Progenitor cell of endocrine pancreas (in vitro differentiated cells): ENCODE data around the gene KDELR1. TPM values are rescaled to one million over a fixed set of nuclear protein-coding genes. Genes with fewer than 3 reads are reported as not detected.

Experiments used
- DNase-seq: peaks from one replicate; pipeline ENCODE4 v3.0.0; 2021; ENCODE audit warnings: low spot score; ENCODE audit not compliant: unreplicated experiment
- H3K27ac Mint-ChIP-seq: 2 replicates; pipeline ENCODE4 v1.8.0; 2021; ENCODE audit warnings: mild to moderate bottlenecking, moderate library complexity, mixed read lengths
- H3K27me3 Mint-ChIP-seq: 2 replicates; pipeline ENCODE4 v1.8.0; 2021; ENCODE audit warnings: mixed read lengths
- H3K36me3 Mint-ChIP-seq: 2 replicates; pipeline ENCODE4 v1.8.0; 2022; ENCODE audit warnings: mixed read lengths; ENCODE audit not compliant: insufficient read depth
- H3K4me1 Mint-ChIP-seq: 2 replicates; pipeline ENCODE4 v1.8.0; 2021; ENCODE audit warnings: low read depth, mixed read lengths
- H3K4me3 Mint-ChIP-seq: 2 replicates; pipeline ENCODE4 v1.8.0; 2021; ENCODE audit warnings: low read depth, mild to moderate bottlenecking, moderate library complexity, mixed read lengths
- H3K9me3 Mint-ChIP-seq: 2 replicates; pipeline ENCODE4 v1.8.0; 2021; ENCODE audit warnings: low read depth, mixed read lengths
- total RNA-seq: library from RNA; stranded (reverse); gene quantifications from 2 replicates; pipeline ENCODE4 v1.2.1, GENCODE V29; 2021
- TF ChIP-seq, protein P1 (sequence below): fragments of 200-600 bp; sonication (generic); IDR thresholded peaks from one replicate; pipeline ENCODE4 v1.5.0; 2021; ENCODE audit warnings: antibody characterized with exemption, mild to moderate bottlenecking; ENCODE audit not compliant: unreplicated experiment

Gene KDELR1
- total RNA-seq, 1 donor from 2014 or later, result 213 TPM

- no peak for DNase-seq
- H3K4me1 Mint-ChIP-seq, result peaks cover 5% of the 10 kb centered on the region
- no peak overlapping the region for H3K27ac Mint-ChIP-seq
- TF ChIP-seq, protein P1, sequence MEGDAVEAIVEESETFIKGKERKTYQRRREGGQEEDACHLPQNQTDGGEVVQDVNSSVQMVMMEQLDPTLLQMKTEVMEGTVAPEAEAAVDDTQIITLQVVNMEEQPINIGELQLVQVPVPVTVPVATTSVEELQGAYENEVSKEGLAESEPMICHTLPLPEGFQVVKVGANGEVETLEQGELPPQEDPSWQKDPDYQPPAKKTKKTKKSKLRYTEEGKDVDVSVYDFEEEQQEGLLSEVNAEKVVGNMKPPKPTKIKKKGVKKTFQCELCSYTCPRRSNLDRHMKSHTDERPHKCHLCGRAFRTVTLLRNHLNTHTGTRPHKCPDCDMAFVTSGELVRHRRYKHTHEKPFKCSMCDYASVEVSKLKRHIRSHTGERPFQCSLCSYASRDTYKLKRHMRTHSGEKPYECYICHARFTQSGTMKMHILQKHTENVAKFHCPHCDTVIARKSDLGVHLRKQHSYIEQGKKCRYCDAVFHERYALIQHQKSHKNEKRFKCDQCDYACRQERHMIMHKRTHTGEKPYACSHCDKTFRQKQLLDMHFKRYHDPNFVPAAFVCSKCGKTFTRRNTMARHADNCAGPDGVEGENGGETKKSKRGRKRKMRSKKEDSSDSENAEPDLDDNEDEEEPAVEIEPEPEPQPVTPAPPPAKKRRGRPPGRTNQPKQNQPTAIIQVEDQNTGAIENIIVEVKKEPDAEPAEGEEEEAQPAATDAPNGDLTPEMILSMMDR, result no peak
- peaks cover 2% of the 10 kb centered on the region for H3K9me3 Mint-ChIP-seq
- no peaks in the 10 kb centered on the region for H3K36me3 Mint-ChIP-seq
- no peak overlapping the region for H3K4me3 Mint-ChIP-seq
- peaks cover 58% of the 10 kb centered on the region for H3K27me3 Mint-ChIP-seq
Observed at GRCh38 chr19:48396824-48397176, 5.4 kb upstream of the KDELR1 start.

- H3K27me3 Mint-ChIP-seq, result peaks cover 60% of the 10 kb centered on the region
- H3K27ac Mint-ChIP-seq, result no peak overlapping the region
- no peak for DNase-seq
- peaks cover 2% of the 10 kb centered on the region for H3K9me3 Mint-ChIP-seq
- peaks cover 7% of the 10 kb centered on the region for H3K4me1 Mint-ChIP-seq
- no peak overlapping the region for H3K4me3 Mint-ChIP-seq
- no peaks in the 10 kb centered on the region for H3K36me3 Mint-ChIP-seq
- TF ChIP-seq, protein P1, result no peak
Observed at GRCh38 chr19:48396016-48396823, 4.9 kb upstream of the KDELR1 start.

- no peak for DNase-seq
- Mint-ChIP-seq H3K9me3 (peaks cover 2% of the 10 kb centered on the region), H3K27ac (no peak overlapping the region), H3K27me3 (peaks cover 60% of the 10 kb centered on the region), H3K4me3 (no peak overlapping the region), H3K36me3 (no peaks in the 10 kb centered on the region), H3K4me1 (peaks cover 7% of the 10 kb centered on the region)
- TF ChIP-seq, protein P1, result no peak
Observed at GRCh38 chr19:48395499-48395898, 4.1 kb upstream of the KDELR1 start.

- no peak overlapping the region for H3K27ac Mint-ChIP-seq
- H3K9me3 Mint-ChIP-seq, result peaks cover 2% of the 10 kb centered on the region
- no peak for DNase-seq
- H3K36me3 Mint-ChIP-seq, result no peaks in the 10 kb centered on the region
- peaks cover 8% of the 10 kb centered on the region for H3K4me1 Mint-ChIP-seq
- TF ChIP-seq, protein P1, result no peak
- peaks cover 60% of the 10 kb centered on the region for H3K27me3 Mint-ChIP-seq
- no peak overlapping the region for H3K4me3 Mint-ChIP-seq
Observed at GRCh38 chr19:48395170-48395455, 3.8 kb upstream of the KDELR1 start.

DNA sequence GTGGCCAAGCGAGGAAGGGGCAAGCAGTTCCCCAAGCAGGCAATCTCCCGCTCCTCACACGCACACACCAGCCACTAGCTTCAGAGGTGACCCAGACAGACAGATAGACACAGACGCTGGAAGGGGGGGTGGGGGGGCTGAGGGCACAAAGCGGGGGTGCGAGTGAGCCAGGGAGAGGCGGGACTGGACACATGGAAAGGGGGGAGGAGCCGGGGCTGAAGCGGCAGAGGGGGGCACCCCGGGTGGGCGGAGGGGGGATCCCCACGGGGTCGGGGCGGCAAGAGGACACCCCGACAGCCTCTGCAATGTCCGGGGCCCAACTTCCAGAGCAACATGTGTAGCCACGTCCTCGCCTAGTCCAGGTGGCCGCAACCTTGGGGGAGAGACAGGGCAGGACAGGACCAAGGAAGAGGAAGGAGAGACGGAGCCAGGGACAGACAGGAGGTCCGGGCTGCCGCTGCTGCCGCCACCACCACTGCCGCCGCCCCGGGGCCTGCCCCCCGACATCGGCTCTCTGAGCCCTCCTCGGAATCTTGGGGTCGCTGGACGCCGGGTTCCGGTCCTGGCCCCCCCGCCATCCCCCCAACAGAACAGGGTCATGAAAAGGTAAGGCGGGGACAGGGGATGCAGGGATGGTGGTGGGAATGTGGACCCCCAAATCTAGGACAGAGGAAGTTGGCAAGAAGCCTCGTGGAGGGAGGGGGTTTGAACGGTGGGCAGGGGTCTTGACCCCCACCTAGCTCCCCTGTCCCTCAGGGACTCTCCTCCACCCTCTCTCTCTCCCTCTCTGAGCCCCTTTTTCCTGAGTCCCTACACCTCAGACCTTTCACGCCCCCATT is 3.2 kb upstream of the KDELR1 start:
- Mint-ChIP-seq H3K4me1 (peaks cover 8% of the 10 kb centered on the region), H3K4me3 (no peak overlapping the region), H3K27ac (no peak overlapping the region), H3K9me3 (peaks cover 2% of the 10 kb centered on the region), H3K36me3 (no peaks in the 10 kb centered on the region), H3K27me3 (peaks cover 59% of the 10 kb centered on the region)
- no peak for DNase-seq
- TF ChIP-seq, protein P1, result no peak
